GM10266 (cell line): ENCODE results near the gene KANSL1L.

Source experiments
- DNase-seq: peaks from one replicate; pipeline ENCODE4 v3.0.0; 2012; ENCODE audit errors: extremely low spot score
- TF ChIP-seq, protein P1 (sequence below): IDR thresholded peaks from 2 replicates; pipeline ENCODE4 v1.5.1; 2012; ENCODE audit warnings: mild to moderate bottlenecking, low read depth; ENCODE audit not compliant: control insufficient read depth, insufficient read depth; ENCODE audit errors: missing control alignments

KANSL1L gene

DNA sequence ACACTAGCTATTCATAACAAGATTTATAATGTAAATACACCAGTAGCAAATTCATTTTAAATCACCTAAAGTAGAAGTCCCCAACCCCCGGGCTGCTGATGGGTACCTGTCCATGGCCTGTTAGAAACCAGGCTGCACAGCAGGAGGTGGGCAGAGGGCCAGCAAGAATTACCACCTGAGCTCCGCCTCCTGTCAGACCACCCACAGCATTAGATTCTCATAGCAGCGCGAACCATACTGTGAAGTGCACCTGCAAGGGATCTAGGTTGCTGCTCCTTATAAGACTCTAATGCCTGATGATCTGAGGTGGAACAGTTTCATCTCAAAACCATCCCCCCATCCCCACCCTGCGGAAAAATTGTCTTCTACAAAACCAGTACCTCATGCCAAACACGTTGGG, 71.3 kb downstream of the KANSL1L start:
- no peak for DNase-seq
- TF ChIP-seq, protein P1, sequence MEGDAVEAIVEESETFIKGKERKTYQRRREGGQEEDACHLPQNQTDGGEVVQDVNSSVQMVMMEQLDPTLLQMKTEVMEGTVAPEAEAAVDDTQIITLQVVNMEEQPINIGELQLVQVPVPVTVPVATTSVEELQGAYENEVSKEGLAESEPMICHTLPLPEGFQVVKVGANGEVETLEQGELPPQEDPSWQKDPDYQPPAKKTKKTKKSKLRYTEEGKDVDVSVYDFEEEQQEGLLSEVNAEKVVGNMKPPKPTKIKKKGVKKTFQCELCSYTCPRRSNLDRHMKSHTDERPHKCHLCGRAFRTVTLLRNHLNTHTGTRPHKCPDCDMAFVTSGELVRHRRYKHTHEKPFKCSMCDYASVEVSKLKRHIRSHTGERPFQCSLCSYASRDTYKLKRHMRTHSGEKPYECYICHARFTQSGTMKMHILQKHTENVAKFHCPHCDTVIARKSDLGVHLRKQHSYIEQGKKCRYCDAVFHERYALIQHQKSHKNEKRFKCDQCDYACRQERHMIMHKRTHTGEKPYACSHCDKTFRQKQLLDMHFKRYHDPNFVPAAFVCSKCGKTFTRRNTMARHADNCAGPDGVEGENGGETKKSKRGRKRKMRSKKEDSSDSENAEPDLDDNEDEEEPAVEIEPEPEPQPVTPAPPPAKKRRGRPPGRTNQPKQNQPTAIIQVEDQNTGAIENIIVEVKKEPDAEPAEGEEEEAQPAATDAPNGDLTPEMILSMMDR: no peak

DNA sequence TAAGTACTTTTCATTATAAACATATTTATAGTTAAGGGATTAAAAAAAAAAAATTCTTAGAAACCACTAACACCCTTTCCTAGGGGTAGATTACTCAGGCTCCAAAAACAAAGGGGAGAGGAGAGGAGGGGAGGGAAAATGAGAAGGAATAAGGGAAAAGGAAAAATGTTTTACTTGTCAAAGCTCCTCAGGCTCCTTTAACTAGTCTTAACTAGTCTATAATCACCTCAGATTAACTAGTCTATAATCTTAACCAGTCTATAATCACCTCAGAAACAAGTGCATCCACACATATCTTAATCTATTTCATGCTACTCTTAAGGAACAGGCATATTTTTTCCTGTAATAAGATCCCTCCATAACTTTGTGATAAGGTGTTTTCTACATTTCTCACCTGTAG, 76.4 kb downstream of the KANSL1L start:
- no peak for DNase-seq
- TF ChIP-seq, protein P1: no peak

DNA sequence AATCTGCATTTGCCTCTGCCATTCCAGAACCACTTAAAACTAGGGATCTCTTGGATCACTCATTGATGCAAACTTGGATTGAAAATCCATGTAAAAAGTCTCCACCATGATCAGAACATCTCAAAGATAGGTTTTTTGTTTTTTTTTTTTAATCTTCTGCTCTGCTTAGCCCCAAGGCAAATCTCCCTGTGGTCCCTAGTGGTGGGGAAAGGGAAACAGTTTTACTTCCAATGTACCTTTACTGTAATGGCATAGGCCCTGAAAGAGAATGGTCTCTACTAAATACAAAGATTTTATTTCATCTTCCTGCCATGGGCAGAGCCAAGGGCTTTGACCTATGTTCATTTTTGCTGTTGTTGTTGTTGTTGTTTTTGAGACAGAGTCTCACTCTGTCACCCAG, 78.4 kb downstream of the KANSL1L start:
- no peak for DNase-seq
- TF ChIP-seq, protein P1: no peak

DNA sequence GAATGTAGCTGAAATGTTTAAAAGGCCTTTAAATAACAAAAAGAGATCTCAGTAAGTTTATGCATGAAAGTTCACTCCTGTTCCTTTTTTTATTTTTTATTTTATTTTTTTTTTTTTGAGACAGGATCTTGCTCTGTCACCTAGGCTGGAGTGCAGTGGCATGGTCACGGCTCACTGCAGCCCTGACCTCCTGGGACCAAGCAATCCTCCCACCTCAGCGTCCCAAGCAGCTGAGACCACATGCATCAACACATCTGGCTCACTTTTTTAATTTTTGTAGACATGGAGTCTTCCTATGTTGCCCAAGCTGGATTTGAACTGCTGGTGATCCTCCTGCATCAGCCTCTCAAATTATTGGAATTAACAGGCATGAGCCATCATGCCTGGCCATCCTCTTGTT, 84.3 kb downstream of the KANSL1L start:
- TF ChIP-seq, protein P1: no peak
- no peak for DNase-seq

DNA sequence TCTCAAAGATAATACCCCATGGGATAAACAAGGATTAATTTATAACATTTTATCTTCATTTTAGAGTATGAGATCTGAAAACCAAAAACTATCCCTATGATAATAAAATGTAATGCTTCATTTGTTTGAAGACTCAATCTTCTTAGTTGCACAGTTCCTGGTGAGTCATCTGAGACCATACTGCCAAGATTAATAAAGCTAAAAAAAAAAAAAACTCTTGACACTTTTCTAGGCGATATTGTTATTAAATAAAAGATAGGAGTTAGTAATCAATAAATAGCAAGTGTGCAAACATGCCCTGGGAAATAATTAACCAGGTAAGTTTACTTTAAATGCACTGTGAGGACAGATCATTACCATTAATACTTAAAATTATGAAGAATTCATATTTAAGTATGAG, 84.9 kb downstream of the KANSL1L start:
- TF ChIP-seq, protein P1: no peak
- no peak for DNase-seq

DNA sequence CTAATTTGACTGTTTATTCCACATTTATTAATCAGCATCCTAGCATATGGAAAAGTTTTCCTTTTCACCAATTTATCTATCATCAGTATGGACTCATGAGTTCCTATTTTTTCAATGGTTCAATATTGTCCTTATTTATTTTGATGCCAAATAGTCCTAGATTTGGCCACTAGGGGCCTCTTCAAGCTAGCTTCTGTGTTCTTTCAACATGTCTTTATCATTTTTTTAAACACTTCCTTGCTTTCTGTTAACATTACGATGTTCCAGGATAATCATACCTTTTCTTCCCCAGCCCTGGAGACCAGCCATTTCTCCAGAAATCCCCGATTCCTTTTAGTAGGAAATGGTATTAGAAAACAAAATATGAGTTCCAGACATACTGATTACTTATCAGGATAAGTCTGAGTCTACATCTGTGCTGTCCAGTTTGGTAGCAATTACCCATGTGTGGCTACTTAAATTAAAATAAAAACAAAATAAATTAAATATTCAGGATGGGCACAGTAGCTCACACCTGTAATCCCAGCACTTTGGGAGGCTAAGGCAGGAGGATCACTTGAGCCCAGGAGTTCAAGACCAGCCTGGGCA, 98.2 kb downstream of the KANSL1L start:
- TF ChIP-seq, protein P1: peak; percentile 54
- peak; percentile 19 for DNase-seq

DNA sequence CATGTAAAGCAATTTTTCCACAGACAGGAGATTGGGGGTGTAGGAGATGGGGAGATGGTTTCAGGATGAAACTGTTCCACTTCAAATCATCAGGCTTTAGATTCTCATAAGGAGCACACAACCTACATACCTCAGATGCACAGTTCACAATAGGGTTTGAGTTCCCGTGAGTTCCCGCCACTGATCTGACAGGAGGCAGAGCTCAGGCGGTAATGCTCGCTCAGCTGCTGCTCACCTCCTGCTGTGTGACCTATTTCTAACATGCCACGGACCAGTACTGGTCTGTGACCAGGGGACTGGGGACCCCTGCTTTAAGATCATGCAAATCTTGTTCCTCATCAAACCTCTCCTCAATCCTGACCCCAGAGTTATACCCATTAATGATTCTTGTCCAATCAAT, 98.7 kb downstream of the KANSL1L start:
- no peak for DNase-seq
- TF ChIP-seq, protein P1: no peak
